Liver (tissue), 9 donors: ENCODE results near the gene ZCCHC14. TPM values are rescaled to one million over a fixed set of nuclear protein-coding genes. Genes with fewer than 3 reads are reported as not detected.

ENCODE experiments used
- DNase-seq: peaks from one replicate; pipeline ENCODE4 v3.0.0-alpha.2; 2017; ENCODE audit warnings: low spot score
- H3K27ac ChIP-seq, 2 donors: one replicate each; pipeline ENCODE4 v1.7.0; 2013; ENCODE audit warnings: inconsistent platforms in 2 of 2, low read length in 2 of 2, control low read depth in 1 of 2, low read depth in 1 of 2, mild to moderate bottlenecking in 1 of 2
- H3K27me3 ChIP-seq, 4 donors: one replicate each; pipeline versions ENCODE4 v1.6.1 to v1.7.0; 2013; ENCODE audit warnings: low read length in 3 of 4, inconsistent platforms in 1 of 4, mild to moderate bottlenecking in 1 of 4, moderate library complexity in 1 of 4; ENCODE audit not compliant: control insufficient read depth in 4 of 4, insufficient read depth in 4 of 4
- H3K36me3 ChIP-seq, 4 donors: one replicate each; pipeline versions ENCODE4 v1.6.1 to v1.7.0; 2013; ENCODE audit warnings: low read length in 3 of 4, mild to moderate bottlenecking in 3 of 4, low read depth in 1 of 4, moderate library complexity in 1 of 4; ENCODE audit not compliant: control insufficient read depth in 4 of 4, insufficient read depth in 3 of 4
- H3K4me1 ChIP-seq, 4 donors: one replicate each; pipeline versions ENCODE4 v1.6.1 to v1.7.0; 2013; ENCODE audit warnings: low read length in 3 of 4, mild to moderate bottlenecking in 3 of 4, moderate library complexity in 1 of 4; ENCODE audit not compliant: control insufficient read depth in 4 of 4, insufficient read depth in 4 of 4
- H3K4me3 ChIP-seq, 3 donors: one replicate each; pipeline versions ENCODE4 v1.6.1 to v1.7.0; 2013; ENCODE audit warnings: low read length in 3 of 3, control low read depth in 1 of 3, low read depth in 1 of 3, mild to moderate bottlenecking in 1 of 3
- H3K9ac ChIP-seq, 2 donors: one replicate each; pipeline ENCODE4 v1.7.0; 2013; ENCODE audit warnings: low read length in 2 of 2, mild to moderate bottlenecking in 2 of 2, moderate library complexity in 2 of 2, control low read depth in 1 of 2, low read depth in 1 of 2
- H3K9me3 ChIP-seq, 4 donors: one replicate each; pipeline versions ENCODE4 v1.6.1 to v1.7.0; 2013; ENCODE audit warnings: low read length in 3 of 4; ENCODE audit not compliant: control insufficient read depth in 4 of 4
- FOXA1 ChIP-seq: IDR thresholded peaks from 2 replicates; pipeline ENCODE4 v1.6.1; 2016; ENCODE audit warnings: antibody characterized with exemption
- FOXA2 ChIP-seq: IDR thresholded peaks from 2 replicates; pipeline ENCODE4 v1.6.1; 2016; ENCODE audit warnings: antibody characterized with exemption
- GABPA ChIP-seq, 2 donors: IDR thresholded peaks in 1 of 2; conservative IDR thresholded peaks in 1 of 2; 2 replicates each; pipeline ENCODE4 v1.6.1; 2016; ENCODE audit warnings: antibody characterized with exemption in 2 of 2, mild to moderate bottlenecking in 1 of 2, moderate library complexity in 1 of 2
- HNF4A ChIP-seq, 2 donors: conservative IDR thresholded peaks; 2 replicates each; pipeline ENCODE4 v1.6.1; 2016; ENCODE audit warnings: antibody characterized with exemption in 2 of 2, mild to moderate bottlenecking in 2 of 2
- HNF4G ChIP-seq: IDR thresholded peaks from 2 replicates; pipeline ENCODE4 v1.6.1; 2016; ENCODE audit warnings: antibody characterized with exemption
- JUND ChIP-seq, 2 donors: IDR thresholded peaks; 2 replicates each; pipeline ENCODE4 v1.6.1; 2016; ENCODE audit warnings: antibody characterized with exemption in 2 of 2
- MAX ChIP-seq: IDR thresholded peaks from 2 replicates; pipeline ENCODE4 v1.6.1; 2016; ENCODE audit warnings: antibody characterized with exemption
- NR2F2 ChIP-seq: IDR thresholded peaks from 2 replicates; pipeline ENCODE4 v1.6.1; 2016; ENCODE audit warnings: antibody characterized with exemption
- RAD21 ChIP-seq, 2 donors: IDR thresholded peaks; 2 replicates each; pipeline ENCODE4 v1.6.1; 2016; ENCODE audit warnings: antibody characterized with exemption in 2 of 2, mild to moderate bottlenecking in 2 of 2
- REST ChIP-seq: IDR thresholded peaks from 2 replicates; pipeline ENCODE4 v1.6.1; 2016; ENCODE audit warnings: antibody characterized with exemption, mild to moderate bottlenecking
- RXRA ChIP-seq, 2 donors: IDR thresholded peaks; 2 replicates each; pipeline ENCODE4 v1.6.1; 2017 to 2018; ENCODE audit warnings: antibody characterized with exemption in 2 of 2, mild to moderate bottlenecking in 1 of 2
- SP1 ChIP-seq: IDR thresholded peaks from 2 replicates; pipeline ENCODE4 v1.6.1; 2018; ENCODE audit warnings: antibody characterized with exemption, mild to moderate bottlenecking
- TAF1 ChIP-seq: conservative IDR thresholded peaks from 2 replicates; pipeline ENCODE4 v1.6.1; 2016; ENCODE audit warnings: antibody characterized with exemption, mild to moderate bottlenecking
- YY1 ChIP-seq: IDR thresholded peaks from 2 replicates; pipeline ENCODE4 v1.6.1; 2016; ENCODE audit warnings: antibody characterized with exemption, mild to moderate bottlenecking
- whole genome bisulfite sequencing: extraction: QIAGEN DNeasy Blood & Tissue Kit; methylation state at CpG from one replicate; pipeline ENCODE4 v1.1.7; 2013; 5-methylcytosine and 5-hydroxymethylcytosine counted together
- polyA plus RNA-seq, 2 donors: library from polyadenylated mRNA; stranded (reverse) in 1 of 2; unstranded in 1 of 2; fragments of 200-250 nt in 1 of 2; fragments of >200 nt in 1 of 2; fragmentation: Nextera tagmentation in 1 of 2; extraction: Ambion mirVana in 1 of 2; gene quantifications; one replicate each; pipeline versions ENCODE4 v1.2.1 to v1.2.3, GENCODE V29; 2013 to 2015
- total RNA-seq, 2 donors: library from RNA; depleted of rRNA; stranded (reverse); fragments of >200 nt; gene quantifications; one replicate each; pipeline ENCODE4 v1.2.3, GENCODE V29; 2014
- TF ChIP-seq, protein P1 (sequence below): IDR thresholded peaks from 2 replicates; pipeline ENCODE4 v1.6.1; 2016; ENCODE audit warnings: antibody characterized with exemption
- TF ChIP-seq, protein P2 (sequence below): fragments of 150-350 bp; IDR thresholded peaks from 2 replicates; pipeline ENCODE4 v1.5.1; 2017; ENCODE audit warnings: improper control_type of control experiment, low read depth, low read length; ENCODE audit not compliant: missing input control
- TF ChIP-seq, protein P3 (sequence below): IDR thresholded peaks from 2 replicates; pipeline ENCODE4 v1.6.1; 2016; ENCODE audit warnings: antibody characterized with exemption
- donor health status: healthy.
- donor health status: healthy.
- donor health status: healthy.
- donor health status: healthy.
- donor health status: healthy.

The ZCCHC14 gene
- total and polyA plus RNA-seq, 4 donors: 6.3 to 21.7 (median 8.0) TPM

- Histone ChIP-seq H3K4me1 (peaks cover 0 to 17% (median 9%) of the 10 kb centered on the region in 4 donors), H3K27me3 (no peaks in the 10 kb centered on the region), H3K27ac (no peak overlapping the region), H3K9me3 (no peaks in the 10 kb centered on the region), H3K4me3 (no peak overlapping the region), H3K36me3 (peaks cover 2 to 11% (median 6%) of the 10 kb centered on the region in 4 donors), H3K9ac (no peak overlapping the region)
- no peak for TF ChIP-seq SP1
- no peak for TF ChIP-seq JUND (IDR thresholded peaks at IDR 0.05)
- no peak for TF ChIP-seq RXRA (IDR thresholded peaks at IDR 0.05)
- TF ChIP-seq FOXA1: no peak
- TF ChIP-seq RAD21 (IDR thresholded peaks at IDR 0.05): no peak
- no peak for TF ChIP-seq HNF4A (conservative IDR thresholded peaks at IDR 0.05)
- TF ChIP-seq, protein P1, sequence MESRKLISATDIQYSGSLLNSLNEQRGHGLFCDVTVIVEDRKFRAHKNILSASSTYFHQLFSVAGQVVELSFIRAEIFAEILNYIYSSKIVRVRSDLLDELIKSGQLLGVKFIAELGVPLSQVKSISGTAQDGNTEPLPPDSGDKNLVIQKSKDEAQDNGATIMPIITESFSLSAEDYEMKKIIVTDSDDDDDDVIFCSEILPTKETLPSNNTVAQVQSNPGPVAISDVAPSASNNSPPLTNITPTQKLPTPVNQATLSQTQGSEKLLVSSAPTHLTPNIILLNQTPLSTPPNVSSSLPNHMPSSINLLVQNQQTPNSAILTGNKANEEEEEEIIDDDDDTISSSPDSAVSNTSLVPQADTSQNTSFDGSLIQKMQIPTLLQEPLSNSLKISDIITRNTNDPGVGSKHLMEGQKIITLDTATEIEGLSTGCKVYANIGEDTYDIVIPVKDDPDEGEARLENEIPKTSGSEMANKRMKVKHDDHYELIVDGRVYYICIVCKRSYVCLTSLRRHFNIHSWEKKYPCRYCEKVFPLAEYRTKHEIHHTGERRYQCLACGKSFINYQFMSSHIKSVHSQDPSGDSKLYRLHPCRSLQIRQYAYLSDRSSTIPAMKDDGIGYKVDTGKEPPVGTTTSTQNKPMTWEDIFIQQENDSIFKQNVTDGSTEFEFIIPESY: no peak
- no peak for TF ChIP-seq HNF4G
- no peak for TF ChIP-seq TAF1
- no peak for TF ChIP-seq NR2F2
- TF ChIP-seq REST: no peak
- TF ChIP-seq, protein P2, sequence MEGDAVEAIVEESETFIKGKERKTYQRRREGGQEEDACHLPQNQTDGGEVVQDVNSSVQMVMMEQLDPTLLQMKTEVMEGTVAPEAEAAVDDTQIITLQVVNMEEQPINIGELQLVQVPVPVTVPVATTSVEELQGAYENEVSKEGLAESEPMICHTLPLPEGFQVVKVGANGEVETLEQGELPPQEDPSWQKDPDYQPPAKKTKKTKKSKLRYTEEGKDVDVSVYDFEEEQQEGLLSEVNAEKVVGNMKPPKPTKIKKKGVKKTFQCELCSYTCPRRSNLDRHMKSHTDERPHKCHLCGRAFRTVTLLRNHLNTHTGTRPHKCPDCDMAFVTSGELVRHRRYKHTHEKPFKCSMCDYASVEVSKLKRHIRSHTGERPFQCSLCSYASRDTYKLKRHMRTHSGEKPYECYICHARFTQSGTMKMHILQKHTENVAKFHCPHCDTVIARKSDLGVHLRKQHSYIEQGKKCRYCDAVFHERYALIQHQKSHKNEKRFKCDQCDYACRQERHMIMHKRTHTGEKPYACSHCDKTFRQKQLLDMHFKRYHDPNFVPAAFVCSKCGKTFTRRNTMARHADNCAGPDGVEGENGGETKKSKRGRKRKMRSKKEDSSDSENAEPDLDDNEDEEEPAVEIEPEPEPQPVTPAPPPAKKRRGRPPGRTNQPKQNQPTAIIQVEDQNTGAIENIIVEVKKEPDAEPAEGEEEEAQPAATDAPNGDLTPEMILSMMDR: no peak
- no peak for DNase-seq
- 84% methylated on average over 4 of the region's 4 CpGs for WGBS
These were observed 126.5 kb downstream of the ZCCHC14 start for GRCh38 chr16:87366288-87366687.

DNA sequence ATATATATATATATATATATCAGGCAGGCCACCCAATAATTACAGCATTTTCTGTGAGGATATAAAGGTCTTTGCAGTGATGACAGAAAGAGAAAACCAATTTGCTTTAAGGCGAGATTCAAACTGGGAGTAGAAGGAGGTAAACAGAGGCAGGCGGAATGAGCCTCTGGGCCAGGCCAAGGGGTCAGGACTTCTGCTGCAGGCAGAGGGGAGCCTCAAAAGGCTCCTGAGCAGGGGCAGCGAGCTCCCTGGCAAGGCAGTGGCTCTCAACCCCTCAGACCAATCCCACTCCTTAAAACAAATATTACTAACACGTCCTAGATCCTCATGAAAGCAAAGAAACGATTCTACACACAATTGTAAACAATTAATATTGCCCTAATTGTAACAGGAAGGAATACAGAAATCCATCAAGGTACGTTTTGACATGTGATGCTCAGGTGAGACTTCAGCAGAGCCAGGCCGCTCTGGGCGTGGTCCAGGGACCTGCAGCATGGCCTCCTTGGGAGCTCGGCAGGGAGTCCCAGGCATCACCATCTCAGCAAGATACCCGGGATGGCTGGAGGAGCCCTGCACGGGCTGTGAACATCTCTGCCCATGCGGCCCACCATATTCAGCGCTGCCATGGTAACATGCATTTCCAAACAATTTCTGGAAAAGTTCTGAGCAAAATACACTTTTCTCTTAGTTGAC, 127.7 kb downstream of the ZCCHC14 start:
- no peak overlapping the region for H3K27ac ChIP-seq
- H3K4me1 ChIP-seq: peaks cover 0 to 9% (median 8%) of the 10 kb centered on the region in 4 donors
- no peak overlapping the region for H3K4me3 ChIP-seq
- H3K36me3 ChIP-seq: peaks cover 2 to 14% (median 11%) of the 10 kb centered on the region in 4 donors
- no peak for TF ChIP-seq SP1
- TF ChIP-seq YY1: no peak
- no peak for TF ChIP-seq FOXA2
- TF ChIP-seq TAF1: no peak
- no peak for TF ChIP-seq FOXA1
- no peak for TF ChIP-seq GABPA (IDR thresholded peaks at IDR 0.05 in 1 of 2, conservative IDR thresholded peaks at IDR 0.05 in 1 of 2)
- TF ChIP-seq MAX: no peak
- TF ChIP-seq, protein P1: no peak
- no peak for TF ChIP-seq RXRA (IDR thresholded peaks at IDR 0.05)
- TF ChIP-seq REST: no peak
- TF ChIP-seq, protein P3, sequence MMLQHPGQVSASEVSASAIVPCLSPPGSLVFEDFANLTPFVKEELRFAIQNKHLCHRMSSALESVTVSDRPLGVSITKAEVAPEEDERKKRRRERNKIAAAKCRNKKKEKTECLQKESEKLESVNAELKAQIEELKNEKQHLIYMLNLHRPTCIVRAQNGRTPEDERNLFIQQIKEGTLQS: no peak
- no peak for TF ChIP-seq RAD21 (IDR thresholded peaks at IDR 0.05)
- no peak for TF ChIP-seq NR2F2
- H3K9ac ChIP-seq: no peak overlapping the region
- H3K9me3 ChIP-seq: no peaks in the 10 kb centered on the region
- DNase-seq: no peak
- 88% methylated on average over 13 of the region's 13 CpGs for WGBS
- no peaks in the 10 kb centered on the region for H3K27me3 ChIP-seq
